SK-N-SH treated with all-trans-retinoic acid at 6 μM for 48 hours (cell line): ENCODE measurements around the gene FBXL16.

ENCODE experiments used
- ARNTL ChIP-seq: fragments of 450-650 bp; formaldehyde crosslinking; IDR thresholded peaks from 2 replicates; pipeline ENCODE4 v1.5.0; 2020; ENCODE audit warnings: low read depth, mild to moderate bottlenecking, moderate library complexity, borderline replicate concordance
- CSDC2 ChIP-seq: fragments of 250-450 bp; sonication (Bioruptor Pico); IDR thresholded peaks from 2 replicates; pipeline ENCODE4 v1.5.0; 2020; ENCODE audit warnings: mild to moderate bottlenecking, moderate library complexity
- PPARA ChIP-seq: fragments of 250-450 bp; sonication (Bioruptor Pico); IDR thresholded peaks from 2 replicates; pipeline ENCODE4 v1.5.0; 2020; ENCODE audit warnings: mild to moderate bottlenecking, borderline replicate concordance
- TCF4 ChIP-seq: fragments of 250-450 bp; sonication (Bioruptor Pico); IDR thresholded peaks from 2 replicates; pipeline ENCODE4 v1.8.0; 2021; ENCODE audit warnings: mild to moderate bottlenecking, moderate library complexity, borderline replicate concordance
- TOX ChIP-seq: fragments of 250-450 bp; sonication (Bioruptor Pico); IDR thresholded peaks from 2 replicates; pipeline ENCODE4 v1.8.0; 2021; ENCODE audit warnings: mild to moderate bottlenecking, moderate library complexity, borderline replicate concordance
- TSHZ2 ChIP-seq: fragments of 250-450 bp; sonication (Bioruptor Pico); IDR thresholded peaks from 2 replicates; pipeline ENCODE4 v1.5.0; 2020; ENCODE audit warnings: mild to moderate bottlenecking, moderate library complexity
- ZFP3 ChIP-seq: fragments of 250-450 bp; sonication (Bioruptor Pico); IDR thresholded peaks from 2 replicates; pipeline ENCODE4 v1.5.0; 2020; ENCODE audit warnings: mild to moderate bottlenecking, moderate library complexity
- ZFP30 ChIP-seq: fragments of 450-650 bp; formaldehyde crosslinking; IDR thresholded peaks from 2 replicates; pipeline ENCODE4 v1.5.0; 2022; ENCODE audit warnings: mild to moderate bottlenecking, moderate library complexity
- ZNF565 ChIP-seq: fragments of 450-650 bp; formaldehyde crosslinking; conservative IDR thresholded peaks from 2 replicates; pipeline ENCODE4 v1.5.0; 2020; ENCODE audit warnings: low read depth, mild to moderate bottlenecking, moderate library complexity
- ZNF70 ChIP-seq: fragments of 450-650 bp; formaldehyde crosslinking; IDR thresholded peaks from 2 replicates; pipeline ENCODE4 v1.5.0; 2020; ENCODE audit warnings: mild to moderate bottlenecking, moderate library complexity

DNA sequence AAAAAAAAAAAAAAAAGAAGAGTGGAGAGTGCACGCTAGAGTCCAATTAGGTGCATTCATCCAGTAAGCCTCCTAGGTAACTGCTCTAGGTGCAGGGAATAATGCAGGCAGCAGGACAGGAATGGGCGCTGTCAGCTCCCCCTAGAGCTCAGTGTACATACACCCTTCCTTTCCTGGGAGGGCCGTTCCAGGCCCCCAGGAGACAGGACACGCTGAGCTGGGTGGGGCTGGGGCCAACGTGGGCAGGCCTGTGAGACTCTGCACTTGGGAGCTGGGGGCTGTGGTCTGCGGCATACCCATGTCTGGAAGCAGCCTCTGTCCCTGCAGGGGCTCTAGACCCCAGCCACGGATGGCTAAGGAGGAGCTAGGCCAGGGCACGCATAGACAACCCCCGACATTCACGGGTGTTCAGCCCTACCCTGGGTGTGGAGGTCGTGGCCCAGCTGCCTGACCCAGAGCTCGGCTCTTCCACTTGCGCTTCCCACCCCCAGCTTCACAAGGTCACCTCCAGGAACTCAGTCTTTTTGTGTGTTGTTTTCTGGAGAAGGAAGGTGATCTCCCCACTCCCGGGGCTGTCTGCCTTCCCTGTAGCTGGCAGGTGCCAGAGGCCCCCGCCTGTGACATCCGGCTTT lies 14.3 kb upstream of the FBXL16 start:
- no peak for TF ChIP-seq ZFP3 (CRISPR knock-in tag)
- no peak for TF ChIP-seq ARNTL (CRISPR knock-in tag)
- no peak for TF ChIP-seq PPARA (CRISPR knock-in tag)
- TF ChIP-seq TCF4: no peak
- no peak for TF ChIP-seq TSHZ2
- TF ChIP-seq TOX: no peak
- TF ChIP-seq ZNF70 (CRISPR knock-in tag): no peak
- TF ChIP-seq ZFP30 (CRISPR knock-in tag): no peak
- TF ChIP-seq ZNF565: no peak
- no peak for TF ChIP-seq CSDC2 (CRISPR knock-in tag)
